GM21360 (cell line): ENCODE results near the gene AKAP12.
"Not testable (repeated sequence)": the region's sequence is repeated elsewhere in the genome, so short reads cannot be mapped to it uniquely, and the experiment has no call there.

ENCODE experiments used
- ATAC-seq: cut with Tn5 transposase; IDR thresholded peaks from one replicate; pipeline ENCODE4 v1.9.1; 2021; ENCODE audit warnings: mild to moderate bottlenecking, moderate library complexity; ENCODE audit not compliant: unreplicated experiment

AKAP12 gene

GRCh38 chr6:151340219-151340978 is 100.6 kb downstream of the AKAP12 start:
- ATAC-seq: no peak

GRCh38 chr6:151341476-151342195 is 101.9 kb downstream of the AKAP12 start:
- no peak for ATAC-seq

- not testable (repeated sequence) for ATAC-seq
Measured at GRCh38 chr6:151342750-151343149, 103.0 kb downstream of the AKAP12 start.

- no peak for ATAC-seq
Measured at GRCh38 chr6:151349651-151350270, 110.0 kb downstream of the AKAP12 start.

GRCh38 chr6:151350442-151351145 is 110.8 kb downstream of the AKAP12 start:
- ATAC-seq: no peak

- ATAC-seq: no peak
Measured at GRCh38 chr6:151351146-151351700, 111.5 kb downstream of the AKAP12 start.

GRCh38 chr6:151351731-151352130 is 112.0 kb downstream of the AKAP12 start:
- ATAC-seq: no peak

- no peak for ATAC-seq
Measured at GRCh38 chr6:151352410-151353396, 112.9 kb downstream of the AKAP12 start.

- ATAC-seq: no peak
Measured at GRCh38 chr6:151353795-151354194, 114.0 kb downstream of the AKAP12 start.

- ATAC-seq: not testable (repeated sequence)
Measured at GRCh38 chr6:151356983-151357382, 117.2 kb downstream of the AKAP12 start.

- no peak for ATAC-seq
Measured at GRCh38 chr6:151357758-151358436, 118.1 kb downstream of the AKAP12 start.

- ATAC-seq: no peak
Measured at GRCh38 chr6:151358475-151358874, 118.7 kb downstream of the AKAP12 start.

GRCh38 chr6:151359486-151359885 is 119.7 kb downstream of the AKAP12 start:
- ATAC-seq: no peak

GRCh38 chr6:151365233-151365632 is 125.5 kb downstream of the AKAP12 start:
- no peak for ATAC-seq

GRCh38 chr6:151370509-151371078 is 130.8 kb downstream of the AKAP12 start:
- ATAC-seq: no peak

- no peak for ATAC-seq
Measured at GRCh38 chr6:151372164-151372563, 132.4 kb downstream of the AKAP12 start.

GRCh38 chr6:151374036-151374683 is 134.4 kb downstream of the AKAP12 start:
- no peak for ATAC-seq

GRCh38 chr6:151375833-151376232 is 136.1 kb downstream of the AKAP12 start:
- ATAC-seq: no peak
